GM06990 (cell line): Measurements from ENCODE around the gene CAPN11.

ENCODE experiments used
- DNase-seq: peaks from one replicate; pipeline ENCODE4 v3.0.0-alpha.2; 2011; ENCODE audit not compliant: insufficient read length; ENCODE audit errors: extremely low read depth
- H3K27me3 ChIP-seq: replicated peaks from 2 replicates; pipeline ENCODE4 v1.6.0; 2011; ENCODE audit warnings: low read length; ENCODE audit not compliant: control insufficient read depth, insufficient read depth
- H3K36me3 ChIP-seq: 2 replicates; pipeline ENCODE4 v1.5.1; 2011; ENCODE audit warnings: low read length; ENCODE audit not compliant: control insufficient read depth, insufficient read depth
- H3K4me3 ChIP-seq: replicated peaks from 2 replicates; pipeline ENCODE4 v1.5.1; 2011; ENCODE audit warnings: low read depth, mild to moderate bottlenecking, control low read depth, low read length
- CTCF ChIP-seq: IDR thresholded peaks from 2 replicates; pipeline ENCODE4 v1.5.1; 2011; ENCODE audit warnings: low read length, control low read depth, mild to moderate bottlenecking, inconsistent platforms; ENCODE audit not compliant: insufficient read depth, poor library complexity, severe bottlenecking

Gene CAPN11

DNA sequence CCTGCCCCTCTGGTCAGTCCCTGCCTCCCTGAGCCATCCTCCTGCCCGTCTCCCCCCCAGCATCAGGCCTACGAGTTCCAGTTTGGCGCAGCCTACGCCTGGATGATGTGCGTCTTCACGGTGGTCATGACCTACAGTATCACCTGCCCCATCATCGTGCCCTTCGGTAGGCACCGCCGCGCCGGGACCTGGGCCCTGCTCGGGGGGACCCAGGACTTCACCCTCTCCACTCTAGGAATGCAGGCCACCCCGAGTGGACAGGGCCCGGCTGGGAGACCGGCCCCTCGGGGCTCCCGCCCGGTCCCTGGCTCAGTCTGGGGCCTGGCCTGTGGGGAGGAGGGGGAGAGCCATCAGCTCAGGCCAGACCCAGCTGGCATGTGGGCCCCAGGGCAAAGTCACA is 6.1 kb upstream of the CAPN11 start:
- Histone ChIP-seq H3K27me3 (no peaks in the 10 kb centered on the region), H3K36me3 (peaks cover 16% of the 10 kb centered on the region), H3K4me3 (no peak overlapping the region)
- no peak for TF ChIP-seq CTCF
- no peak for DNase-seq

- Histone ChIP-seq H3K27me3 (no peaks in the 10 kb centered on the region), H3K4me3 (no peak overlapping the region), H3K36me3 (peaks cover 6% of the 10 kb centered on the region)
- no peak for DNase-seq
- no peak for TF ChIP-seq CTCF
Measured at GRCh38 chr6:44154067-44154466, 4.6 kb upstream of the CAPN11 start.

DNA sequence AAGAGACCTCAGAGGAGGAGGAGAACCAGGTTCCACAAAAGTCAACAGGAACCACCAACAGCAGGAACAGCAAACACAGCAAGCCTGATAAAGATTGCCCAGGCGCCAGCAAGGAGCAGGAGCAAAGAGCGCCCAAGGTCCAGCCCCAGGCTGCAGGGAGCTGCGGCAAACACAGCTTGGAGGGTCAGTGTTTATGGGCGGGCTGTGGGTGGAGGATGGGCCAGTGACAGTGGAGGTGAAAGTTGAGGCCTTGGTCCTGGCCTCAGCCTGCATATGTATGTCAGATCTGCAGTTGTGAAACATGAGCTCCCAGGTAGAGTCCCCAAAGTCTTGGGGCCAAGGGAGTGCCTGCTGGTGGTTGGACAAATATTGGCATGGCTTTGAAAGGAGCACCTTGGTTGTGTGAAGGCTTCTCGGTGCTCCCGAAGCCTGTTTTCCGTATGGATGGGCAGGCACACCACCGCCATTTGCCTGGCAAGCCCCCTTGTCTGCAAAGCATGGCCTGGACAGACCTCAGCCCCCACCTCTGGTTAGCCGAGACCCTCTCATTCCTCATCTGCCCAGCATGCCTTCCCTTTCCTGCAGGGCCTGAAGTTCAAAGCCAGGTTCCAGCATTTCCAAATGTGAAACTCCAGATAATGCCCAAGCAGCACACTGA is 2.0 kb upstream of the CAPN11 start:
- no peak for TF ChIP-seq CTCF
- H3K4me3 ChIP-seq, result no peak overlapping the region
- DNase-seq, result no peak

GRCh38 chr6:44157152-44157521 is 1.5 kb upstream of the CAPN11 start:
- Histone ChIP-seq H3K4me3 (no peak overlapping the region), H3K27me3 (no peaks in the 10 kb centered on the region; the same call in 1 of the 2 replicates), H3K36me3 (peaks cover 1% of the 10 kb centered on the region; the same call in 1 of the 2 replicates)
- no peak for DNase-seq
- no peak for TF ChIP-seq CTCF

More for the DNA sequence above, 2.0 kb upstream of the CAPN11 start:
- H3K27me3 ChIP-seq, result no peaks in the 10 kb centered on the region; the same call in 1 of the 2 replicates
- peaks cover 1% of the 10 kb centered on the region; the same call in 1 of the 2 replicates for H3K36me3 ChIP-seq

DNA sequence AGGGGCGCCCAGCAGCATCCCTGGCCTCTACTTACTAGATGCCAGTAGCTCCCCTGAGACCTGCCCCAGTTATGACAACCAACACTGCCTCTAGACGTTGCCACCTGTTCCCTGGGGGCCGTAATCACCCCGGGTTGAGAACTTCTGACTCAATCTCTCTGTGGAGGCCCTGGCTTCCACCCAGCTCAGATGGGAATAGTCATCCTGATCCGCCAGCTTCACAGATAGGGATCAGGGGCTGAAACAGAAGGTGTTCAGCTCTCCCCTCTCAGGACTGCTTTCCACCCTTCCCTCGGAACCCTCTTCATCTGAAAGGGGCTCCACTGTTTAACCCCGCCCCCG is 3.3 kb downstream of the CAPN11 start:
- TF ChIP-seq CTCF, result no peak

More for the DNA sequence above, 3.3 kb downstream of the CAPN11 start:
- H3K36me3 ChIP-seq, result no peaks in the 10 kb centered on the region
- H3K27me3 ChIP-seq, result no peaks in the 10 kb centered on the region; the same call in 1 of the 2 replicates
- H3K4me3 ChIP-seq, result no peak overlapping the region
- no peak for DNase-seq
